COLO829 (cell line): ENCODE measurements around the gene GRPEL1.
"Not testable (repeated sequence)": the region's sequence is repeated elsewhere in the genome, so short reads cannot be mapped to it uniquely, and the experiment has no call there.

ENCODE experiments used
- DNase-seq: peaks from one replicate; pipeline ENCODE4 v3.0.0; 2012; ENCODE audit warnings: low spot score

The GRPEL1 gene

GRCh38 chr4:7089213-7089986, 21.5 kb upstream of the GRPEL1 start:
- no peak for DNase-seq

DNA sequence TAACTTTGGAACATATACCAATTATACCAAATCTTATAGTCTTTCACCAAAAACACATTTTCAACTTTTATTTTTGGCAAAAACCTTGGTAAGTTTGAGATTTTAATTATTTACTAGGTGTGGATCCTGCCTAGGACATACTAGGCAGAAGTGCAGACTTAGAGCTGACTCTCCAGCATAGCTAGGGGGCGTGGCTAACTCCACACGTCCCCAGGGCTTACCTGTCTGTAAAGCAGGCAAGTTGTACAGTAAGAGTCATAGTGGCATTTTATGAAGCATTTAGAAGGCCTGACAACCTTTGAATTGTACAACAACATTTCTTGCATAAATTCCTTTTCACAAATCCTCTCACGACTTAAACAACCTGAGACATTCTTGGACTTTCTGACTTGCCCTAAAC, 19.2 kb upstream of the GRPEL1 start:
- DNase-seq, result no peak

DNA sequence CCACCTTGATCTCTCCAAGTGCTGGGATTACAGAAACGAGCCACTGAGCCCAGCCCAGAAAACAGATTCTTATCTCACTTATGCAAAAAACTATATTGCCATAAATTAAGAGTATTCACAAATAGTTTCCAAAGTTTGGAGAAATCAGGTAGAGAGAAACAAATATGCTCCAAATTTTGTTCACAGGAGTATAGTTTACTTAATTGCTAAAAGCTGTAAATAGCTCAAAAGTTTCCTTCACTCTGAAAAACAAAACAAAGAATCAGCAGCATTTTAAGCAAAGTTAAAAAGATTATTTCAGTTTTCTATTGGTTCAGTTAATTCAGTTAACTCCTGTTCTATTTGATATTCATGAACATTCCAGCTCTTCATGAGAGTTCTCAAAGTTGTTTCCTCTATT, 18.5 kb upstream of the GRPEL1 start:
- DNase-seq, result no peak

- DNase-seq, result not testable (repeated sequence)
These were observed 16.7 kb upstream of the GRPEL1 start for GRCh38 chr4:7084564-7084961.

- no peak for DNase-seq
These were observed 16.0 kb upstream of the GRPEL1 start for GRCh38 chr4:7083597-7084563.

- not testable (repeated sequence) for DNase-seq
These were observed 12.0 kb upstream of the GRPEL1 start for GRCh38 chr4:7079909-7080308.

DNA sequence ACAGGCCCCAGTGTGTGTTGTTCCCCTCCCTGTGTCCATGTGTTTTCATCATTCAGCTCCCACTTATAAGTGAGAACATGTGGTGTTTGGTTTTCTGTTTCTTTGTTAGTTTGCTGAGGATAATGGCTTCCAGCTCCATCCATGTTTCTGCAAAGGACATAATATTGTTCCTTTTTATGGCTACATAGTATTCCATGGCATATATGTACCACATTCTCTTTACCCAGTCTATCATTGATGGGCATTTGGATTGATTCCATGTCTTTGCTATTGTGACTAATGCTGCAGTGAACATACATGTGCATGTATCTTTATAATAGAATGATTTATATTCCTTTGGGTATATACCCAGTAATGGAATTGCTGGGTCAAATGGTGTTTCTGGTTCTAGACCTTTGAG, 11.6 kb upstream of the GRPEL1 start:
- DNase-seq, result not testable (repeated sequence)

DNA sequence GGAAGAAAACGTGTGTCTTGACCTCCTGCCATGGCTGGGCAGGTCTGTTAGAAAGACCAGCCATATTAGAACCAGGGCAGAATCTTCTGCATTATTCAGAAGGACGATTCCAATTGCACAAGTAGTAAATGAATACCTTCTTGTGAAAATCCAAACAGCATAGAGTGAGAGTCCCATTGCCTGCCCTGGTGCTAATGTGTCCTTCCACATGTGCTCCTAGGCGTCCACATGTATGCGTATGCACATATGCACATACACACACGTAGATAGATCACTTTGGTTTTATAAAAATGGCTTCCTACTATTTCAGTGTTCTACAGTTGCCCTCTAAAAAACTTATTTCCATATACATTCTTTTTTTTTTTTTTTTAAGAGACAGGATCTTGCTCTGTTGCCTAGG, 10.2 kb upstream of the GRPEL1 start:
- no peak for DNase-seq

DNA sequence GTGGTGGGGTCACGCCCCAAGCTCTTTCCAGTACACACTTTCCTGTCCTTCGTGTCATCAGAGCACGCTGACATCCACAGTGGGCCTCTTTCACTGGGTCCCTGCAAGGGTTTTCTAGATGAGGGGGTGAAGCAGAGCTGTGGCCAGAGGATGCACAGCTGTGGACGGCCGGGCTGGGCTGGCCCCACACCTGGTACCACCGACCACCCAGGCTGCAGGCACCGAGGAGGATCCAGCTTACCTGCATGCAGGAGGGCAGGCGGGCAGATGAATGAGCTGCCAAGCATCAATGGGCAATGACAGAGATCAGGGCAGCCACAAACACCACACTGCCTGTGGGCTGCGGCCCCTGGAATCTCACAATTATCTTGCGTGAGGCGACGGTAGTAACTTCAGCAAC, 9.5 kb upstream of the GRPEL1 start:
- no peak for DNase-seq

- no peak for DNase-seq
These were observed 8.8 kb upstream of the GRPEL1 start for GRCh38 chr4:7076696-7077082.

- no peak for DNase-seq
These were observed 8.3 kb upstream of the GRPEL1 start for GRCh38 chr4:7075962-7076695.

- no peak for DNase-seq
These were observed 6.6 kb upstream of the GRPEL1 start for GRCh38 chr4:7074426-7074825.

GRCh38 chr4:7073526-7074390, 5.9 kb upstream of the GRPEL1 start:
- peak; percentile 68 for DNase-seq

GRCh38 chr4:7073059-7073458, 5.2 kb upstream of the GRPEL1 start:
- DNase-seq, result no peak

DNA sequence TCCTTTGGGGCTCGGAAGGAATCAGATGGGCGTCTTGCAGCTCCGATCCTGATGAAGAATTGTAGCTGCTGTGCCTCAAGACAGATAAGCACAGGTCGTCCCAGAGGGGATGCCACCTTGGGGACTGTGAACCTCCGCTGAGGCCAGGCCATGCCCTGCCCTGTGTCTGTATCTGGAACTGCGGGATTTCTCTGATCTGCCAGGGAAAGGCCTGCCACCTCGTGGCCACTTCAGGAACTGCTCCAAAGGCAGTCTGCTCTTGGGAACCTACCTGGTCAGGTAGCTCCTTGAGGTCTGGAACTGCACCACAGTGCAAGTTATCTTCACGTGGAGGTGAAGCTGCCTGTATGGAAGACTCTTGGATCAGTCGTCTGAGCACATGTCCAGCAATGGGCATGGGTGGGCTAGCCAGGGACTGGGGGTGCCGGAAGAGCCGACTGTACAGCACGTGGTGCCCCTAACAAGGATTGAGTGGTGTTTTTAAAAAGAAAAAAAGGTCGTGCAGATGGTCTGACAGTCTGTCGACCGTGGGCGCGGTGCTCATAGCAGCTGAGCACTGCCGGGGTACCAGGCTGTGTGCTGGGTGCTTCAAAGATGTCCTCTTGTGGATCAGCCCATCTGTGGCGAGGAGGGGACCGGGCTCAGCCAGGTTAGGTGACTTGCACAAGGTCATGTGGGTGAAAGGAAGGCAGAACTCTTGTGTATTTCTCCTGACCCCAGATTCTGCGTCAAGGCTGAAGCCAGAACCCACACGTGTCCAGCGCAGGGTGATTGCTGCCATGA, 3.1 kb upstream of the GRPEL1 start:
- DNase-seq, result peak; percentile 26

DNA sequence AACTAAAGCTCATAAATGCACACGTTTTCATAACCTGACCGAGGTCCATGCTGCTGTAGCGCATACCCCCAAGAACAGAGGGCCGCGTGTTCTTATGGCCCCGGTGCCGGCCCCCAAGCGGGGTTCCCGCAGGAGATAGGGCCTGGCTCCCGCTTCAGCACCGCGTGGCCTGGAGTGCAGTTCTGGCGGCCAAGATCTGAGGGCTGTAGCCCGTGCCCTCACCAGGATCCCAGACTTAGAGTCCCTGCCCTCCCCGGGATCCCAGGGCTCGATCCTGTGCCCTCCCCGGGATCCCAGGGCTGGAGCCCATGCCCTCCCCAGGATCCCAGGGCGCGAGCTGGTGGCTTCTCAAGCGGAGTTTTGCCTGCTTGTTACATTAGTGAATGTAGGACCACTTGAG, 1.0 kb upstream of the GRPEL1 start:
- no peak for DNase-seq

DNA sequence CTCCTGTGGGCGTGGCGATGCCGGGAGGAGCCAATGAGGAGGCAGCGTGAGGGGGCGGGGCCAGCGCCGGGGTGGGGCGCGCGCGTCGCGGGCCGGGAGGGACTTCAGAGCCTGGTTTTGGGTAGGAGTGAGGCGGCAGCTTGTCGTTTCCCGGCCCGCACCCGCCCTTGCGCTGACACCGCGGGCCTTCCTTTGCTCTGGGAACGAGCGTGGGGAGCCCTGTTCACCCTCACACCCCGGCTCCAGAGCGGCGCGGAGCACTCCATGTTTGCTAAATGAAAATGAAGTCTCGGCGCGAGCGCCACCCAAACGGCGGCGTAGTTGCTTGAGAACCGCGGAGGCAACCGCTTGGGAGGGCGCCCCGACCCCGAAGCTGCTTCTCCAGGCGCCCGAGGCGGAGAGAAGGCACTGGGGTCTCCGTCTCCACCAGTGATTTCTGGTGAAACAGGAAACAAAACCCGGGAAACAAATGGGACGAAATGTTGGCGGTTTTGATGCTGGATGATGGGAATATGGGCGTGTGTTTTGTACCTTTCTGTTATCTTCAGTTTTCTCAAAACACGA, 497 bp upstream of the GRPEL1 start:
- DNase-seq, result no peak

DNA sequence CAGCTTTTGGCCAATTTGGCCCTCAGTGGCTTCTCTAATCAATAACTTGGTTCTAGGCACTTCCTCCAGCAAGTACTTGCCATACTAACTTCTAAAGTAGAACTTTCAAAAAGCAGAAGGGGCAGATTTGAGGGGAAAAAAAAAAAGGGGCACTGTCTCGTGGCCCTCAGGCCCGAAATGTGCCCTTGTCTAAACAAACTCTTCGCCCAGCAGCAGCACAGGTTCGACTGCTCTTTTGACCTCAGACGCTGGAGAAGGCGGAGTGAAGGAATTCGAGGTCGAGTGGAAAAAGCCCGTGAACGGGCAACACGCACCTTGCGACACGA, 775 bp downstream of the GRPEL1 start:
- no peak for DNase-seq

- no peak for DNase-seq
These were observed 1.4 kb downstream of the GRPEL1 start for GRCh38 chr4:7066493-7066892.

DNA sequence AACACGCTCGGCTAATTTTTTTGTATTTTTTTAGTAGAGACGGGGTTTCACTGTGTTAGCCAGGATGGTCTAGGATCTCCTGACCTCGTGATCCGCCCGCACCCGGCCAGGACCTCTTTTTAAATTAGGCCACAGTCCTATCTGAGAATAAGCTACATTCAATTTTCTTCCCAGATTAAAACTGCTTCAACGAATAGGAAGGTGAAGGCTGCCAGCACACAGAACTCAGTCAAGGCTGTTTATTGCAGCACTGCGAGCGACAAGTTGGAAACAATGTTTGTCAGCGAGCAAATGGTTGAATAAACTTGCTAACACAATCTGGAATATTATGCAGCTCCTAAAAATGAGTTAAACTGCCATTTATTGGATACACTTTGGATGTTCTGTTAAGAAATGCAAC, 1.9 kb downstream of the GRPEL1 start:
- DNase-seq, result no peak

DNA sequence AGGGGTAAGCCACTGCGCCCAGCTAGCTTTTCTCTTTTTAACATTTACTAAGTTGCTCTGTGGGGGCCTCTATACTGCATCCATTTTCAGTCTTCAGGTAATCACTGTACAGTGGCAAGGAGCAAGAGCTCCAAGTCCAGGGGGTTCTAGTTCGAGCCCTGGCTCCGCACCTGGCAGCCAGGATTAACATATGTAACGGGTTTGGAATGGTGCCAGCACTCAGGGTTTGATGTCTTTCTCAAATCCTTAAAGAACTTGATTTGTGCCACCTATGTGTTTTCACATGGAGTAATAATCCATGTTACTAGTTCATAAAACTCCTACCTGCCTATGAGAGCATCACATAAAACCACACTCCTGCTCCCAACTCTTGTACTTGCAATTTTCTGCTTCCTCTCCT, 4.5 kb downstream of the GRPEL1 start:
- no peak for DNase-seq
